Stimulated activated CD8-positive, alpha-beta memory T cell treated with anti-CD3 and anti-CD28 coated beads, Interleukin-15, amount 100 ng/mL, for 1 hour (primary cell): ENCODE measurements around the gene SAT2.
A peak's percentile ranks its signal among the peaks of the same experiment; 100 is the strongest.
"Not testable (repeated sequence)": the region's sequence is repeated elsewhere in the genome, so short reads cannot be mapped to it uniquely, and the experiment has no call there.

Experiments used
- DNase-seq: peaks from one replicate; pipeline ENCODE4 v3.0.0-alpha.2; 2020; ENCODE audit warnings: low read depth

Gene SAT2

DNA sequence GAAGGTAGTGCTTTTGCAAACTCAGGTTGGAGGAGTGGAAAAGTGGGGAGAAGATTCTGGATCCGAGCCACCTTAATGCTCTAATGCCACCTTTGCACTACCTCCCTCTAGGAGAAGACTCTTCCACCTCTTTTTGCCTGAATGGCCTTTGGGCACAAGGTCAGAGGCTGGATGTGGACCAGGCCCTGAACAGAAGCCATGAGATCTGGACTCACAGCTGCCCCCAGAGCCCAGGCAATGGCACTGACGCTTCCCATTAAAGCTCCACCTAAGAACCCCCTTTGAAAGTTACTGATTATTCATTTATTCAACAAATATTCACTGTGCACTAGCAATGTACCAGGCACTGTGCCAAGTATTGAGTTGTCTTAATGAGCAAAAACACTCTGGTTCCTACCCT lies 5.5 kb upstream of the SAT2 start:
- no peak for DNase-seq

DNA sequence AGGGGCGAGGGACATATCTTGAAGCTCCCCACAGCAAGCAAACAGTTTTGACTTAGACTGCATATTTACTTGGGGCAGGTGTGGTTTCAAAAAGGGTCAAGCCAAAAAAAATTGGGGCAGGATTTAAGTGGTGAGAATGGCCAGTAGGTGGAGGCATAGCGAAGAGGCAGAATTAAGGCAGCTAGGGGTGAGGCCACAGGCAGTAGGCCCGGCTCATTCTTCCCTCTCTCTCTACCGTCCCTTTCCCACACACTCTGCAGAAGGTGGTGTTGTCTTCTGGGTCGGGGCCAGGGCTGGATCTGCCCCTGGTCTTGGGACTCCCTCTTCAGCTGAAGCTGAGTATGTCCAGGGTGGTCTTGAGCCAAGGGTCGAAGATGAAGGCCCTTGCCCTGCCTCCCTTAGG lies 4.9 kb upstream of the SAT2 start:
- no peak for DNase-seq

DNA sequence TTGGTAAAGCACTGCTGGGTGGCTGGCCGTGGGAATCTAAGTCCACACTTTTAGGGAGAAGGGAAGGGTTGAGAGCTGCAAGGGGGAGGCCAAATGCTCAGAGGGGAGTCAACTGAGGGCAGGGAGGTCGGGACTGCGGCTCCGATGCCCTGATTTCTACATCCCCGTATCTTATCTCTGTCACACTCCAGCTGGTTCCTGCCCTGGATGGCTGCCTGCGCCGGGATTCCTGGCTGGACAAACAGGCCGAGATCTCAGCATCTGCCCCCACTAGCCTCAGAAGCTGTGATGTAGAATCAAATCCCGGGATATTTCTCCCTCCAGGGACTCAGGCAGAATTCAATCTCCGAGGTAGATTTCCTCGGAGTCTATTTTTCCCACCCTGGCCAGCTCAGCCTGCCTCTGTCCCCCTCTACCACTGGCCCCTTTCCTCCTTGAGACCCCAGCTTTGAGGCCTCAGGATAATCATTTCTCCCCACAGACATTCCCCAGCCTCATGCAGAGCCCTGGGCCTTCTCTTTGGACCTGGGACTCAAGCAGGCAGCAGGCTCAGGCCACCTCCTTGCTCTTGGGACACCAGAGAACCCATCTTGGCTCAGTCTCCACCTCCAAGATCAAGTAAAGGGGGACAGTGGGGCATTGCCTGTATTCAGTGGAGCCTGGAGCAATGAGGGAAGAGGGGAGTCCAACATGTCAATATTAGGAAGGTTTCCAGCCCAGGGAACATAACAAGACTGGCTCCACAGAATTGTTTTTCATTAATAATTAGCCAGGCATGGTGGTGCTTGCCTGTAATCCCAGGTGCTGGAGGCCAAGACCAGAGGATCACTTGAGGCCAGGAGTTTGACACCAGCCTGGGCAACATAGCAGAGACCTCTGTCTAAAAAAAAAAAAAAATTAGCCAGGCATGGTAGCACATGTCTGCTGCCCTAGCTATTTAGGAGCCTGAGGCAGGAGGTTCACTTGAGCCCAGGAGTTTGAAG lies 4.1 kb upstream of the SAT2 start:
- DNase-seq = no peak

DNA sequence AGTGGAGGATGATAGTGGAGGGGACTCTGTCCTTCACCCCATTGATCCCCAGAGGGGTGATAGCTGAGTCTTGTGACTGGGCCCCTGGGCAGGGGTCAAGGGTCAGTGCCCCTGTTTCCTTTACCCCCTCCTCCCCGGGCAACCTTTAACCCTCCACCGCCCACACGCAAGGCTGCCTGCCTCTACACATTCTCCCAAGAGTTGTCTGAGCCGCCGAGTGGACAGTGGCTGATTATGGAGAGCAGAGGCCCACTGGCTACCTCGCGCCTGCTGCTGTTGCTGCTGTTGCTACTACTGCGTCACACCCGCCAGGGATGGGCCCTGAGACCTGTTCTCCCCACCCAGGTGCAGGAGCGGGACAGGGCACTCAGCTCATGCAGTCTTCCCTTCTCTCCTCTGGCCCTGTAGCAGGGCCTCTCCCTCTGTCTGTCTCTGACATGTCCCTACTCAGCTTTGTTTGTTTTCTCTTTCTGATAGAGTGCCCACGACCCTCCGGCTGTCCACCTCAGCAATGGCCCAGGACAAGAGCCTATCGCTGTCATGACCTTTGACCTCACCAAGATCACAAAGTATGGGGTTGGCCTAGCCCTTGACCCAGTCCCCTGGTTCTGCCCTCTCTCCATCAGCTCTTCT lies 2.4 kb upstream of the SAT2 start, which contains the start of gene SHBG:
TSS of gene SHBG (plus strand) at position 197 of the 633 bp plus-strand sequence. CDS start at position 235, 38 bp downstream.
- no peak for DNase-seq

DNA sequence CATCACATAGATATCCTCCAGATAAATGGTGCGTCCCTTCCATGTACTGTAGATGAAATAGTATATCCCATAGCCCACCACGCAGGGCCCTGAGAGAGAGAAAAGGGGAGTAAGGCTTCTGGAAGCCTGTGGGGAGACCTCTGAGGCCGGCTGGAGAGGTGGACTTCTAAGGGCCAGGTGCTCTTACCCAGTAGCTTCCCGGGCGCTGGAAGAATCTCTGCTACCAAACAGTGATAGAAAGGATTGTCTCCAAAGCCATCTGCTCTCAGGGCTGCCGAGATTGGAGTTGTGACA lies 718 bp downstream of the SAT2 start:
- no peak for DNase-seq

DNA sequence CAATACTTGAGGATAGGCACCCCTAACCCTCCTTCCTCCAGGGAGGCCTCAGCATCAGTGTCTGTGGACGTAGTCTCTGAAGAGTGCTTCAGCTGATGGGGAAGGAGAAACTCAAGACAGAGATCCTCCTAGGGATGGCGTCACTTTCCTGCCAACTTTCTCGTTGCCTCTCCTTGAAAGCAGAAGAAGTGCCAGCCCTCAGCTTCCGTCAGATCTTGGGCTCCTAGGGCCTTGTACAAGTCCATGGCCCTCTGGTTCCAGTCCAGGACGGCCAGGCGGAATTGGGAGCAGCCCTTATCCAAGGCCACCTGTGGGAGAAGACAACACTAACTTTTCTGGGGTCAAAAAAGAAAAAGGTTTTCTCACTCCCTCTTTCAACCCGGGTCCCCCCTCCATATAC lies 1.3 kb downstream of the SAT2 start:
- DNase-seq = no peak

DNA sequence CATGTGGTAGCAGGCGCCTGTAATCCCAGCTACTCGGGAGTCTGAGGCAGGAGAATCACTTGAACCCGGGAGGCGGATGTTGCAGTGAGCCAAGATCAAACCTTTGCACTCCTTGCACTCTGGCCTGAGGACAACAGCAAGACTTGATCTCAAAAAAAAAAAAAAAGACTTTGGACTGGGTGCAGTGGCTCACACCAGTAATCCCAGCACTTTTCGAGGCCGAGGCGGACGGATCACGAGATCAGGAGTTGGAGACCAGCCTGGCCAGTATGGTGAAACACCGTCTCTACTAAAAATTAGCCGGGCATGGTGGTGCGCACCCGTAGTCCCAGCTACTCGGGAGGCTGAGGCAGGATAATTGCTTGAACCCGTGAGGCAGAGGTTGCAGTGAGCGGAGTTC lies 1.9 kb downstream of the SAT2 start:
- not testable (repeated sequence) for DNase-seq

DNA sequence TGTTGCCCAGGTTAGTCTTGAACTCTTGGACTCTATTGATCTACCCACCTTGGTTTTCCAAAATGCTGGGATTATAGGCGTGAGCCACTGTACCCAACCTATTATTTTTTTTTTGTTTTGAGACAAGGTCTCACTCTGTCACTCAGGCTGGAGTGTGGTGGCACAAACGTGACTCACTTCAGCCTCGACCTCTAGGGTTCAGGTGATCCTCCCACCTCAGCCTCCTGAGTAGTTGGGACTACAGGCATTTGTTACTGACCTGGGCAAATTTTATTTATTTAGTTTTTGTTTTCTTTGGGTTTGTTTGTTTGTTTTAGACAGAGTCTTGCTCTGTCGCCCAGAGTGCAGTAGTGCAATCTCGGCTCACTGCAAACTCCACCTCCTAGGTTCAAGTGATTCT lies 4.0 kb downstream of the SAT2 start:
- no peak for DNase-seq

DNA sequence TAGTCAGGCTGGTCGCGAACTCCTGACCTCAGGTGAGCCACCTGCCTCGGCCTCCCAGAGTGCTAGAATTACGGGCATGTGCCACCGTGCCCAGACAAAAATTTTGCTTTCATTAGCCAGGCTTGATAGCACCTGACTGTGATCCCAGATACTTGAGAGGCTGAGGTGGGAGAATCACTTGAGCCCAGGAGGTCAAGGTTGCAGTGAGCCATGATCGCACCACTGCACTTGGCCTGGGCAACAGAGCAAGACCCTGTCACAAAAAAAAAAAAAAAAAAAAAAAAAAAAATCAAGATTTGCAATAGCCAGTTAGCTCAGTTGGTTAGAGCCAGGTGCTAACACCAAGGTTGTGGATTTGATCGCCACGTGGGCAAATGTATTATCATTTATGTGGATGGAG lies 6.8 kb downstream of the SAT2 start:
- no peak for DNase-seq

DNA sequence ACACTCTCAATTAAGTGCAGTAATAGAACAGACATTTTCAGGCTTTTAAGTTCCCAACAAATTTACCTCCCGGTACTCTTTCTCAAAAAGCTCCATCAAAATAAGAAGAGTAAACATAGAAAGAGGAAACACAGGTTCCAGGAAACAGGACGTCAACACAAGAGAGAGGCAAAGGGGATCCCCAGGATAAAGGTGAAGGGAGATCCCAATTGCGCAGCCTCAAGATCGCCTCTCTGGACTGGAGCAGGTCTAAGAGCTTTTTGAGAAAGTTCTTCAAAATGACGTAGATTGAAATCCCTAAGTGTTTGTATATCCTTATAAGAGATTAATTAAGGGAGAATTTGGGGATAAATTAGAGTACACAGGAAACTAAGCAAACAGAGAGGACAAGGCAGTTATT lies 9.0 kb downstream of the SAT2 start:
- no peak for DNase-seq

DNA sequence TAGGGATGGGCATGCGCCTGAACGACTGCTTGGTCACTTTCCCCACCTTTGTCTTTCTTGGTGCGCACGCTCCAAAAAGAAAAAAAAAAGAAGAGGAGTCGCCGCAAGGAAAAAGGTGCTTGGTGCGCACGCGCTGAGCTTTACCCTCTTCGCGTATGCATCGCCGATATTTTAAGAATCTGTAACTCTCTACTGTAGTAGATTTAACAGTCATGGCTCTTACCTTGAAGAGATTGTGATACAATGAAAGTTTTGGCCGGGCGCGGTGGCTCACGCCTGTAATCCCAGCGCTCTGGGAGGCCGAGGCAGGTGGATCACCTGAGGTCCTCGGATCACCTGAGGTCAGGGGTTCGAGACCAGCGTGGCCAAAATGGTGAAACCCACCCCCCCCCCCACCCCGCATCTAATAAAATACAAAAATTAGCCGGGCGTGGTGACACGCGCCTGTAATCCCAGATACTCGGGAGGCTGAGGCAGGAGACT lies 12.3 kb downstream of the SAT2 start:
- DNase-seq = no peak

DNA sequence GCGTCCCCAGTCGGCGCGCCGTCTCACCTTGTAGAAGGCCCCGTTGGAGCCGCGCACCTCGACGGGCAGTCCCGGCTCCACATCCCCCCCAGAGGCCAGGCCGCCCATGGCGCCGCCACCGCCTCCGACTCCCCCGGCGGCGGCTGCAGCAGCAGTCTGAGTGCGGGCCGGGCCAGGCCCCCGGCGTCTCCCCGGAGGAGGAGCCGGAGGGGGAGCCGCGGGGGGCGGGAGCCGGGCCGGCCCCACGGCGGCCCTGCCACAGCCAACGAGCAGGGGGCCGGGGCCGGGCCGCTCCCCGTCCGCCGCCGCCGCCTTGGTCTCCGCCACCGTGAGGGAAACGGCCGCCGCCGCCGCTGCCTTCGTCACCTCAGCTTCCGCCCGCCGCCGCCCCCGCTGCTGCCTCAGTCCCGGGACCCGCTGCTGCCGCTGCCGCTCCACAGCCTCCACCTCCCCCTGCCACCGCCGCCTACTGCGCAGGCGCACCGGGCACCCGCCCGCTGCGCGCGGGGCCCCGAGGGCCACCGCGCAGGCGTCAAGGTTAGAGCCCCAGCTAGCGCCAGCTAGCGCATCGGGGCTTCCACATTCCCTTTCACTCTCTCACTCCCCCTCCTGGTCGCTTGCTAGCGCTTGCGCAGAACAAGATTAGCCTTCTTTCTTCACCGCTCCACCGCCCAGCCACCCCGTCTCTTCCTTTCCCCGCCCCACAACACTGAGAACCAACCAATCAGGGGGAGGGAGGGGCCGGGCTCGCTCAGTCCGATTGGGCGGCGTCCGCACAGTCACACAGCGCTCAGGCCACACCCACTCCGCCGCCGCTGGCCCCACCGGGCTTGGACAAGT lies 13.0 kb downstream of the SAT2 start, which contains the start of gene FXR2:
TSS of gene FXR2 (minus strand) at position 473 of the 840 bp plus-strand sequence. CDS start at position 108, 365 bp downstream.
- DNase-seq = peak; percentile 94

DNA sequence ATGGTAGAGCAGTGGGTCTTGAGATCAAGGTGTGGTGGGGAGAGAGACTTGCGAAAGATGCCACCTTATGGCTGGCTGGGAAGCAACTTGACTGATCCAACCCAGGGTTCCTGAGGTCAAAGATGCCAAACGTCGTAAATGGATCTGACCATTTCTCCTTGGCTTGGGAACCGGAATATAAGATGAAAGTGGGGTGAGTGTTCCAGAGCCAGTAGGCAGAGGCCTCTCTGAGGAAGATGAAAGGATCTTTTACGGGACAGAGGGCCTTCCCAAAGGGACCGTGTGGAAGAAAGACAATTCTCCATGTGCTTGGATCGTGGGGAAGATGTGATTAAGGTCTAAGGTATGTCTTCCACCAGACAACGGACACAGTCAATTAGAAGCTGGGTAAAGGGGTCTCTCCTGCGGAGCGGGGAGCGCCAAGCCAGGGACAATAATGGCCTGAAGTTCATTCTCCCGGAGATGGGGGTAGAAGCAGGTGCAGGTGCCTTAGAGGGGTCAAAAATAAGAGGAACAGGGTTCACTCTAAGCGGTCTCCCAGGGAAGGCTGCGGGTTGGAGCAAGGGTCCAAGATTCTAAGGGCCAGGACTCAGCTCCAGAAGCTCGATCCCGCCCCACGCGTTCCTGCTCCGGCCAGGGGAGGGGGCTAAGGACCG lies 13.7 kb downstream of the SAT2 start:
- DNase-seq = no peak

DNA sequence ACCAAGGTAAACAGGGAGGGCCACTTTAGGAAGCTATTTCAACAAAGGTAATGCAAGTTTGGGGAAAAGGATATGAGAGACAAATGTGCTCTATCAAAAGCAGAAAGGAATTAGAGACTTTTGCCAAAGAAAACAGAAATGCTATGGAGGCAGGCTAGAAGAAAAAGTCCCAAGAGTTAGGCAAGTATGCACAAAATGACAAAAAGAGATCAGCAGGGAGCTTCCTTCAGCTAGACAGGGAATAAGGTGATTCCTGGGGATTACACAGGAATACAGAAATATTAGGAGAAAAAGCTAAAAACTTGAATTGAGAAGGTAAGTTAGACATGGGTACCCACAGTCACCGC lies 15.4 kb downstream of the SAT2 start:
- DNase-seq = no peak

DNA sequence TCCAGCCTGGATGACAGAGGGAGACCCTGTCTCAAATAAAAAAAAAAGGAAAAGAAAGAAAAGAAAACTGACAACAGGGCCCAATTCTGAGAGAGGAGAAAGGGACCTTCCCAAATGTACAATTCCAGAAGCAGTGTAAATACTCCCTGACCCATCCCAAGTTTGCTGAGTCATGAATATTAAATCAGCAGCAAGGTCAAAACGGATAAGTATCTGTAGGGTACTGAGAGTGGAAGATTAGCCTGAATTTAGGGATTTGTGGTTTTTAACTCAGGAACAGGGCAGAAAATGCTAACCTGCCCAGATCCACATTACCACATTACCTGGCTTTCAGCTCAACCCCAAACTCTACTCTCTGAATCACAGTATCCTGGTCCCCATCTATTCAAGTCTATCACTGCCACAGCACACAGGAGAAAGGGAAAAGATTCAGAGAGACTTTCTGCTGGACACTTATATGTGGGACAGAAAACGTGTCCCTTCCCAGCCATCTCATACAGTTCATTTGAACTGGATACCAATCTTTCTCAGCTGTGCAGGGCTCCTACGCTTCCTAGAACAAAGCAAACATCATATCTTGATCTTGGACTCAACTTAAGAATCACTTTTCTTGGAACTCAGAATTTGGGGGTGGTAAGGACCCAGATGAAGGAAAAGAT lies 15.9 kb downstream of the SAT2 start:
- no peak for DNase-seq

DNA sequence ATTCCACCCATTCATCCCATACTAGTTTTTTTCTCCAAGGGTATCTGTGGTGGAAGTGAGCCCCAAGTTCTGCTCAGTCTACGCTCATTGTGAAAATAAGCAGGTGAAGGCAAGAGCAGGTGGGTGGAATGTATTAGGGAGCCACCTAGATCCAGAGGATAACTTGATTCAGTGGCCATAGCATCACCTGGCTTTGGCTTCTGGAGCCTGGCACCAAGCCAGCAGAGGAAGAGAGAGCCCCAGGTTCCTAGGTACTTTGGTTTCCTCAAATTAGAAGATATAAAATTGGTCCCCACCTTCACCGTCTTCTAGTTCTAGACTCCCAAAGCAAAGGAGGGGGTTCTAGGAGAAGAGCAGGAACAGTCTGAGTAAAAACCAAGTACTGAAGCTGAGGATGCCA lies 17.0 kb downstream of the SAT2 start:
- no peak for DNase-seq

DNA sequence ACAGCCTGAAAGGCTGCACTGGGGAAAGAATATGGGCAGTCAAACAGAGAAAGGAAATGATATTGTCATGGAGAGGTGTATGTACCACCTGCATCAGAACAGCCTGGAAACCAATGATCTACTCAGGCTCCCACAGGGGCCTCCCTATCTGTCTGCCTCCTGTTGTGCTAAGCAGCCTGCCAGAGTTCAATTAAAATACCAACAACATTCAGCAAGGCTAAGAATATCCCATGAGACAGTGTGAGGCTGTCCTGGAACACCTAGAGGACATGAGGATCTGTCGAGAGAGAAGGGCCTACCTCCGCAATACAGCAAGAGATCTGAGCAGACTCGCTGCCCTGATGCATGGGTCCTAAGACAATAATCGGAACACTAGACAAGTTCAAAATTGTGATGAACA lies 21.3 kb downstream of the SAT2 start:
- no peak for DNase-seq

DNA sequence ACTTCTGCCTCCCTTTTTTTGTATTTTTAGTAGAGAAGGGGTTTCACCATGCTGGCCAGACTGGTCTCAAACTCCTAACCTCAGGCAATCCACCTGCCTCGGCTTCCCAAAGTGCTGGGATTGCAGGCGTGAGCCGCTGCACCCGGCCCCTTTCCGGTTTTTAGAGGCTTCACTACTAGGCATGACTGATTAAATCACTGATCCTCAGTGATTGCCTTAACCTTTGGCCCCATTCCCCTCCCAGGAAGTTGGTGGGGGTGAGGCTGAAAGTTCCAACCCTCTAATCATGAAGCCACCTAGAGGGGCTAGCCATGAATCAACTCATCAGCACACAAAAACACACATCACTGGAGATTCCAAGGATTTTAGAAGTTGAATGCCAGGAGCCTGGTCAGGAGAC lies 30.1 kb downstream of the SAT2 start:
- not testable (repeated sequence) for DNase-seq

DNA sequence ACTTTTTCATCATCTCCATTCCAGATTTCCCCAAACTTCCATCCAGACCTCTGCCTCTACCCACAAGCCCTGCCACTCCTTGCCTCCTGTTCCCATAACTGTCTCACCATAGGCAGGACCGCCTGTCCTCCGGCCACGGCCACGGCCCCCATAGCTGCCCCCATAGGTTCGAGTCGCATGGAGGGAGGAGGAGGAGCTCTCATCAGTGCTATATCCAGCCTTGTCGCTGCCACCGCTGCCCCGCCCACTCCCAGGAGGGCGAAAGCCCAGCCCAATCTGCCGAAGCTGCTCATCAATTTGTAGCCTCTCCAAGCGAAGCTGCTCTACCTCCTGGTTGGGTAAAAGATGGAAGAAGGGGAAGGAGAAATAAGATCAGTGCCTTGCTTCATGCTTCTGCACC lies 34.3 kb downstream of the SAT2 start:
- no peak for DNase-seq

DNA sequence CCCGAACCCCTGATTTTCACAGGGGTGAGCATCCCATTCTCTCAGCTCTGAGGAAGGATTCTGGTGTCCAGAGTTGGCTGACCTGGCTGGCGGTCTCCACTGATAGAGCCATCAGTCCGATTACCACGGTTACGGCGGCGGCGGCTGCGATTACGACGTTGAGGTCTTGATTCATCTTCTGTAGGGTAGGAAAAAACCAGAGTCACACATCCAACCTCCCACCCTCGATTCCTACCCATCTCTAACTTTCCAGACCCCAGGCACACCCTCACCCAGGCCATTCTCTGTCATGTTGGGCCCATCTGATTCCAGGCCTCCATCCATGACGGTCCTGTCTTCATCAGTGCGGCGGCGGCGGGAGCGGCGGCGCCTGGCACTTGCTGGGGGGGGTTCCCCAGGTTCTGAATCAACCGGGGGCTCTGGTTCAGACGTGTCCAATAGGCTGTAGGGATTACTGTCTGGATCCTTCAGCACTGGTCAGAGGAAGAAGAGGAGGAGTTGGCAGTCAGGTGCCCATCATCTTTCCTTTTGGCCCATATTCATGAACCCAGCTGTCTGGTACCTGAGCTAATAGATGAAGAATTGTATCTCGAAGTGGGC lies 35.1 kb downstream of the SAT2 start:
- DNase-seq = no peak

DNA sequence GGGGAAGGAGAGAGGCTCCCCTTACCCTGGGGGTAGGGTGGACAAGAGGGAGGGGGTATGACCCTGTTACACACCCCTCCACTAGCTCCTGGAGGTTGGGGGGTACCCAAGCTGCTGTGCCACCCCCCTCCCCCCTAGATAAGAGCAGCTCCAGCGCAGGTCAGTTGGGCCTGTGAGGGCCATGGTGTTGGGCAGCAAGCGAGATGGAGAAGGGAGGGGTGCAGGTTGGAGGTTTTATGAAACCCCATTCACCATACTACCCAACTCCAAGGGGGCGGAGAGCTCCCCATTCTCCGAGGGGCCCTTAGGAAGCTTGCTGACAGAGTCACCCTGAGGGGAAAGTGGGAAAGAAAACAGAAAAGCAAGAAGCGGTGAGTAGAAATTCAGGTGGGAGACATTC lies 36.0 kb downstream of the SAT2 start:
- DNase-seq = no peak
